Measurements from ENCODE around the gene MCC. TPM values are rescaled to one million over a fixed set of nuclear protein-coding genes. Genes with fewer than 3 reads are reported as not detected.

Gene MCC
- total RNA-seq, 1 experiment from 2014 or later: 7.6 TPM

GRCh38 chr5:113491022-113491421 lies 2.8 kb upstream of the MCC start:
- no peak for TF ChIP-seq CTCF (conservative IDR thresholded peaks at IDR 0.05)
- Mint-ChIP-seq H3K36me3 (ENCODE audit: insufficient read depth in 1 of 3, low read depth in 3 of 3) (peaks cover 16 to 28% (median 18%) of the 10 kb centered on the region in 3 experiments), H3K27ac (no peak overlapping the region), H3K9me3 (peaks cover 29 to 36% of the 10 kb centered on the region in 2 experiments), H3K4me1 (peaks cover 7% of the 10 kb centered on the region in 2 experiments; a peak in 2 of 4 replicates), H3K4me3 (no peak overlapping the region; a peak in 1 of 5 replicates), H3K27me3 (ENCODE audit: low read depth) (peaks cover 54% of the 10 kb centered on the region)
- no peak for DNase-seq
- H4K20me1 ChIP-seq (ENCODE audit: control insufficient read depth, insufficient read depth, insufficient read length): no peaks in the 10 kb centered on the region
- H3K18ac ChIP-seq (ENCODE audit: insufficient read length, low read depth, low read length): no peak overlapping the region
- H4K91ac ChIP-seq (ENCODE audit: insufficient read length, low read depth, low read length): no peak overlapping the region
- no peak overlapping the region for H2AFZ ChIP-seq (ENCODE audit: low read length)
- H2BK12ac ChIP-seq (ENCODE audit: insufficient read length, low read depth, low read length): no peak overlapping the region
- no peak overlapping the region for H3K14ac ChIP-seq (ENCODE audit: insufficient read depth, low read length)
- no CpG with 5 or more reads among the region's 2 CpGs for WGBS (ENCODE audit: extremely low coverage, insufficient read length, low lambda C conversion rate)
- no peak overlapping the region for H3K9ac ChIP-seq (ENCODE audit: extremely low read depth, insufficient read length, low read length)
- no peak overlapping the region for H3K27ac ChIP-seq (ENCODE audit: insufficient read length, low read depth, low read length)
- H2BK20ac ChIP-seq (ENCODE audit: low read depth, low read length, poor library complexity, severe bottlenecking): no peak overlapping the region
- H3K79me2 ChIP-seq (ENCODE audit: insufficient read depth, low read length): no peaks in the 10 kb centered on the region
- no peaks in the 10 kb centered on the region for H3K79me1 ChIP-seq (ENCODE audit: insufficient read depth, low read depth, low read length, poor library complexity, severe bottlenecking)
- no peak overlapping the region for H2BK15ac ChIP-seq (ENCODE audit: low read depth, low read length)
- H4K8ac ChIP-seq (replicated peaks; ENCODE audit: insufficient read length, low read depth, low read length): no peak overlapping the region
- H4K5ac ChIP-seq (ENCODE audit: insufficient read length, low read depth, low read length): no peak overlapping the region
- H3K56ac ChIP-seq (ENCODE audit: insufficient read length, low read depth, low read length): no peak overlapping the region
- H3K27me3 ChIP-seq (ENCODE audit: insufficient read depth, low read length): peaks cover 6% of the 10 kb centered on the region
- no peak overlapping the region for H2BK120ac ChIP-seq (ENCODE audit: low read depth, low read length, poor library complexity, severe bottlenecking)
- H3T11ph ChIP-seq (ENCODE audit: low read length): no peak overlapping the region
- peaks cover 12% of the 10 kb centered on the region for H3K23me2 ChIP-seq (ENCODE audit: insufficient read length, low read depth, low read length, poor library complexity, severe bottlenecking)
- H2BK5ac ChIP-seq (ENCODE audit: insufficient read length, low read length): no peak overlapping the region
- H2AK5ac ChIP-seq (ENCODE audit: insufficient read length, low read length): no peak overlapping the region
- H3K9me3 ChIP-seq (ENCODE audit: control insufficient read depth, low read depth, low read length): peaks cover 13% of the 10 kb centered on the region
- H3K23ac ChIP-seq (ENCODE audit: insufficient read length, low read depth, low read length): no peak overlapping the region
- no peak overlapping the region for H3K4ac ChIP-seq (ENCODE audit: low read depth, low read length)
- H3K4me1 ChIP-seq (ENCODE audit: insufficient read depth, low read length): 0 out of 2 replicates have a peak, but pooled peaks cover 2% of the 10 kb centered on the region
- no peak overlapping the region for H3K4me2 ChIP-seq (ENCODE audit: insufficient read depth, insufficient read length, low read length)

All from H9 (cell line).